A673 (cell line): ENCODE results near the gene TCF12. TPM values are rescaled to one million over a fixed set of nuclear protein-coding genes. Genes with fewer than 3 reads are reported as not detected.

Experiments used
- BruUV-seq: library from RNA; stranded (reverse); fragments of 400-500 nt; replicated peaks from 2 replicates; lab custom pipeline; 2021; lab: Mats Ljungman, UMichigan
- CTCF ChIA-PET: fragments of 300-600 bp; sonication (Branson Sonifier 250); formaldehyde crosslinking; loops from one replicate; lab custom pipeline; 2022; ENCODE audit warnings: antibody characterized with exemption; lab: Charles Lee
- POLR2A ChIA-PET: fragments of 300-600 bp; sonication (Branson Sonifier 250); formaldehyde crosslinking; loops from one replicate; lab custom pipeline; 2022; ENCODE audit warnings: antibody characterized with exemption; ENCODE audit not compliant: low non-redundant PET; lab: Charles Lee
- DNase-seq: peaks from one replicate; pipeline ENCODE4 v3.0.0-alpha.2; 2015; ENCODE audit warnings: low spot score
- H3K27ac ChIP-seq: fragments of 200-600 bp; sonication (generic); 2 replicates; pipeline ENCODE4 v1.5.1; 2016; ENCODE audit warnings: mixed run types, low read depth, mild to moderate bottlenecking, mixed read lengths, antibody characterized with exemption, low read length; ENCODE audit not compliant: poor library complexity, severe bottlenecking
- H3K27me3 ChIP-seq: fragments of 200-600 bp; sonication (generic); replicated peaks from 2 replicates; pipeline ENCODE4 v1.6.1; 2017; ENCODE audit warnings: mixed run types, low read depth, mild to moderate bottlenecking, mixed read lengths, antibody characterized with exemption, low read length; ENCODE audit not compliant: insufficient read depth, poor library complexity
- H3K36me3 ChIP-seq: fragments of 200-600 bp; sonication (generic); 2 replicates; pipeline ENCODE4 v1.6.1; 2016; ENCODE audit warnings: mixed run types, mild to moderate bottlenecking, mixed read lengths, antibody characterized with exemption, low read length; ENCODE audit not compliant: insufficient read depth, poor library complexity, severe bottlenecking
- H3K4me1 ChIP-seq: fragments of 200-600 bp; sonication (generic); 2 replicates; pipeline ENCODE4 v1.6.1; 2017; ENCODE audit warnings: mixed run types, mild to moderate bottlenecking, mixed read lengths, antibody characterized with exemption, low read length; ENCODE audit not compliant: insufficient read depth, poor library complexity, severe bottlenecking
- H3K4me3 ChIP-seq: fragments of 200-600 bp; sonication (generic); 2 replicates; pipeline ENCODE4 v1.5.1; 2016; ENCODE audit warnings: low read depth, mixed run types, mild to moderate bottlenecking, mixed read lengths, low read length; ENCODE audit not compliant: poor library complexity, severe bottlenecking
- H3K9me3 ChIP-seq: fragments of 200-600 bp; sonication (generic); 2 replicates; pipeline ENCODE4 v1.6.1; 2016; ENCODE audit warnings: mixed run types, low read depth, mild to moderate bottlenecking, mixed read lengths, antibody characterized with exemption, low read length; ENCODE audit not compliant: poor library complexity, severe bottlenecking
- CTCF ChIP-seq: fragments of 300-800, 200-600 bp; sonication (generic); conservative IDR thresholded peaks from 2 replicates; pipeline ENCODE4 v1.5.1; 2017; ENCODE audit warnings: low read depth, mild to moderate bottlenecking, antibody characterized with exemption, low read length, moderate library complexity, mixed read lengths
- EZH2 ChIP-seq: fragments of 200-600 bp; sonication (generic); IDR thresholded peaks from 2 replicates; pipeline ENCODE4 v1.6.1; 2017; ENCODE audit warnings: borderline replicate concordance, low read depth, mild to moderate bottlenecking, mixed read lengths, antibody characterized with exemption, low read length; ENCODE audit not compliant: poor library complexity, severe bottlenecking
- intact Hi-C: fragments of 100-400 bp; cut with micrococcal nuclease; formaldehyde crosslinking; loops from one replicate; pipeline ENCODE4 v1.10.0; 2022; ENCODE audit not compliant: unreplicated experiment
- total RNA-seq: library from RNA; stranded (reverse); gene quantifications from 2 replicates; pipeline ENCODE4 v1.2.3, GENCODE V29; 2021

Gene TCF12
- total RNA-seq, 1 experiment from 2014 or later = 351 TPM

- intact Hi-C loops = no loop called here
- Histone ChIP-seq H3K27me3 (no peaks in the 10 kb centered on the region), H3K27ac (no peak overlapping the region), H3K4me1 (no peaks in the 10 kb centered on the region), H3K9me3 (no peaks in the 10 kb centered on the region), H3K4me3 (no peak overlapping the region), H3K36me3 (no peaks in the 10 kb centered on the region)
- ChIA-PET POLR2A (no interaction called here), CTCF (no interaction called here)
- no peak for DNase-seq
- TF ChIP-seq CTCF (no peak), EZH2 (no peak)
- BruUV-seq = no TSS peak
Observed at GRCh38 chr15:57312318-57313133, 394.1 kb downstream of the TCF12 start.

GRCh38 chr15:57313134-57313483 is 394.7 kb downstream of the TCF12 start:
- Histone ChIP-seq H3K27ac (no peak overlapping the region), H3K9me3 (no peaks in the 10 kb centered on the region), H3K4me3 (no peak overlapping the region), H3K27me3 (no peaks in the 10 kb centered on the region), H3K36me3 (no peaks in the 10 kb centered on the region), H3K4me1 (no peaks in the 10 kb centered on the region)
- no peak for DNase-seq
- ChIA-PET POLR2A (no interaction called here), CTCF (no interaction called here)
- BruUV-seq = no TSS peak
- no peak for TF ChIP-seq CTCF
- TF ChIP-seq EZH2 = no peak
- intact Hi-C loops = no loop called here

GRCh38 chr15:57314221-57314620 is 395.8 kb downstream of the TCF12 start:
- ChIA-PET CTCF (no interaction called here), POLR2A (no interaction called here)
- no TSS peak for BruUV-seq
- no peaks in the 10 kb centered on the region for H3K36me3 ChIP-seq
- no peaks in the 10 kb centered on the region for H3K9me3 ChIP-seq
- H3K27me3 ChIP-seq = no peaks in the 10 kb centered on the region
- H3K4me3 ChIP-seq = no peak overlapping the region
- no peak overlapping the region for H3K27ac ChIP-seq
- DNase-seq = no peak
- intact Hi-C loops = no loop called here
- TF ChIP-seq CTCF (no peak), EZH2 (no peak)
- no peaks in the 10 kb centered on the region for H3K4me1 ChIP-seq
